ACC112 (cell line): ENCODE results near the gene FSHR.

Experiments used
- H2AFZ ChIP-seq: fragments of 200-600 bp; sonication (generic); one replicate; pipeline ENCODE4 v1.6.0; 2017; ENCODE audit warnings: antibody characterized with exemption, low read length; ENCODE audit not compliant: unreplicated experiment
- H3K27ac ChIP-seq: fragments of 200-600 bp; sonication (generic); 2 replicates; pipeline ENCODE4 v1.5.1; 2014; ENCODE audit warnings: low read depth, mild to moderate bottlenecking, antibody characterized with exemption, low read length, moderate library complexity
- H3K27me3 ChIP-seq: fragments of 200-600 bp; sonication (generic); 2 replicates; pipeline ENCODE4 v1.6.1; 2014; ENCODE audit warnings: mild to moderate bottlenecking, antibody characterized with exemption, low read length, moderate library complexity, mixed read lengths; ENCODE audit not compliant: insufficient read depth
- H3K36me3 ChIP-seq: fragments of 200-600 bp; sonication (generic); 2 replicates; pipeline ENCODE4 v1.6.1; 2016; ENCODE audit warnings: mild to moderate bottlenecking, antibody characterized with exemption, low read length, moderate library complexity, mixed read lengths; ENCODE audit not compliant: insufficient read depth
- H3K4me1 ChIP-seq: fragments of 200-600 bp; sonication (generic); one replicate; pipeline ENCODE4 v1.6.1; 2016; ENCODE audit warnings: low read length, mixed read lengths; ENCODE audit not compliant: insufficient read depth, unreplicated experiment, control insufficient read depth
- H3K4me3 ChIP-seq: fragments of 200-600 bp; sonication (generic); 2 replicates; pipeline ENCODE4 v1.5.1; 2014; ENCODE audit warnings: mild to moderate bottlenecking, low read depth, low read length
- H3K79me2 ChIP-seq: fragments of 200-600 bp; sonication (generic); one replicate; pipeline ENCODE4 v1.6.0; 2016; ENCODE audit warnings: low read length; ENCODE audit not compliant: control insufficient read depth, unreplicated experiment, insufficient read depth

The FSHR gene

DNA sequence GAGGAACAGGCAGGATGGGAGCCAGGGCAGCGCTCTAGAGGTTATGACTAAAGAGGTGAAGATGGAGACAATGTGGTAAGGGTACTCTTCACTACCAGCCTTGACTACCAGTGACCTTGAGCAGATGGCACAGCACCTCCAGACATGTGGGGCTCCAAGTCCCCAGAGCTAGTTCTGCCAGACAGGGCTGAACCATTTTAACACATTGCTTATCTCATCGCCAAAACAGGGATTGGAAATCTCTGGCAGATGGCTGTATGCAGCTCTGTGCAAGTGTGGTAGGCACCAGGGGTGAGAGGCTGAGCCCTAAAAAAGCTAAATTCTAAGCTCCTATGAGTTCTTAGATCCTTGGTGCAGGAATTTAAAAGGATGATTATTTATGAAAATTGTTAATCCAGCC lies 41.3 kb downstream of the FSHR start:
- Histone ChIP-seq H2AFZ (no peak overlapping the region), H3K27ac (no peak overlapping the region), H3K36me3 (no peaks in the 10 kb centered on the region), H3K4me1 (no peaks in the 10 kb centered on the region), H3K4me3 (no peak overlapping the region), H3K79me2 (no peaks in the 10 kb centered on the region), H3K27me3 (no peaks in the 10 kb centered on the region)

- no peak overlapping the region for H3K4me3 ChIP-seq
- no peaks in the 10 kb centered on the region for H3K27me3 ChIP-seq
- H3K4me1 ChIP-seq, result no peaks in the 10 kb centered on the region
- H3K27ac ChIP-seq, result no peak overlapping the region
- H3K79me2 ChIP-seq, result no peaks in the 10 kb centered on the region
- no peaks in the 10 kb centered on the region for H3K36me3 ChIP-seq
- H2AFZ ChIP-seq, result no peak overlapping the region
Measured at GRCh38 chr2:49111456-49111855, 42.9 kb downstream of the FSHR start.

GRCh38 chr2:49111006-49111405 lies 43.3 kb downstream of the FSHR start:
- H2AFZ ChIP-seq, result no peak overlapping the region
- H3K4me1 ChIP-seq, result no peaks in the 10 kb centered on the region
- no peaks in the 10 kb centered on the region for H3K36me3 ChIP-seq
- H3K27ac ChIP-seq, result no peak overlapping the region
- no peaks in the 10 kb centered on the region for H3K27me3 ChIP-seq
- H3K4me3 ChIP-seq, result no peak overlapping the region
- no peaks in the 10 kb centered on the region for H3K79me2 ChIP-seq

DNA sequence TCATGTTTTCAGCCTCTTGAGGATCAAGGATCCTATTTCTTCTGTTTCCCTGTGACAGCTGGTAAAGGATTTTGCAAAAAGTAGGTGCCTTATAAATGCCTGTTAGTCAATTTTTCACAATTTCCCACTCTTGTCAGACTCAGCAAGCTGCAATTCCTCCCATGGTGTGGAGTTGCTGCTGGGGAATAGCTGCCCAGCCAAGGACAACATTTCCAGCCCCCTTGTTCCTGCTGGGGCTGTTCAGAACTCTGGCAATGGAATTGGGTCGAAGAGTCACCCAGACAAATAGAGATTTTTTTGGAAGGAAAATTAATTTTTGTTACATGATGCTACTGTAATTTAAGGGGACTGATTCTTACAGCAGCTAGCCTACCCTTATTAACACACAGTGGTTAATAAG lies 43.7 kb downstream of the FSHR start:
- Histone ChIP-seq H3K79me2 (no peaks in the 10 kb centered on the region), H3K27ac (no peak overlapping the region), H2AFZ (no peak overlapping the region), H3K4me1 (no peaks in the 10 kb centered on the region), H3K36me3 (no peaks in the 10 kb centered on the region), H3K27me3 (no peaks in the 10 kb centered on the region), H3K4me3 (no peak overlapping the region)

DNA sequence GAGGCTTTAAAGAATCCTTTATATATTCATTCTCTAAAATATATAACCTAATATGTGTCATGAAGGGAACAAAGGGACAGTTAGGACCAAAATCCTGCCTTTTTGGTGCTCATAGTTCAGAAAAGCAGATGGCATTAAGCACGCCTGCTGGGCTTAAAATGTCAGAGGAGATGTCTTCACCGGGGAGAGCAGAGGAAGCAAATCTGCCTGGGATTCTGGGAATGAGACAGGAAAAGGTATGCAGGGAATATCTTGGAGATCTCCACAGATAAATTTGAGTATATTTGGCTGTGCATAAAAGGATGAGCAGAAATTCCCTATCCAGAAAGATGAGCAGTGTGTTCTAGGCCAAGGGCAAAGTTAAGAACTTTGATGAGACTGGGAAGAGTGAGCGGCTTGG lies 45.5 kb downstream of the FSHR start:
- Histone ChIP-seq H3K4me1 (no peaks in the 10 kb centered on the region), H3K4me3 (no peak overlapping the region), H3K36me3 (no peaks in the 10 kb centered on the region), H2AFZ (no peak overlapping the region), H3K27me3 (no peaks in the 10 kb centered on the region), H3K79me2 (no peaks in the 10 kb centered on the region), H3K27ac (no peak overlapping the region)

DNA sequence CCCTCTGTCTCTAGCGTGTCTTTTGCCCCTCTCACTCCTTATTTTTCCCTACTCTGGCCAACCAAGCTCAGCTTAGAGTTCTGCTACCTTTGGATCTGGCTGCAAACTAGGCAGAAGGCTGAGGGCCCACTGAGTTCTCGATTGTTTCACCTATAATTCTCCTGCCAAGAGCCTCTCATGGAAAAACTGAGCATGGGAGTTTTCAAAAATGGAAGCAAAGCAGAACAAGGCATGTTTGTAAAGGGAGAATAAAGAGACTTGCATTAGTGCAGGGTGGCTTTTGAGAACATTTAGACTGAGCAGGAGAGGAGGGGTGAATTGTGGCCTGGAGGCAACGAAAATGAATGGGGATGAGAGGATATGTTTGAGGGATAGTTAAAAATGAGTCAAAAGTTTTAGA lies 45.9 kb downstream of the FSHR start:
- Histone ChIP-seq H3K4me1 (no peaks in the 10 kb centered on the region), H3K79me2 (no peaks in the 10 kb centered on the region), H3K27ac (no peak overlapping the region), H3K36me3 (no peaks in the 10 kb centered on the region), H3K27me3 (no peaks in the 10 kb centered on the region), H2AFZ (no peak overlapping the region), H3K4me3 (no peak overlapping the region)

DNA sequence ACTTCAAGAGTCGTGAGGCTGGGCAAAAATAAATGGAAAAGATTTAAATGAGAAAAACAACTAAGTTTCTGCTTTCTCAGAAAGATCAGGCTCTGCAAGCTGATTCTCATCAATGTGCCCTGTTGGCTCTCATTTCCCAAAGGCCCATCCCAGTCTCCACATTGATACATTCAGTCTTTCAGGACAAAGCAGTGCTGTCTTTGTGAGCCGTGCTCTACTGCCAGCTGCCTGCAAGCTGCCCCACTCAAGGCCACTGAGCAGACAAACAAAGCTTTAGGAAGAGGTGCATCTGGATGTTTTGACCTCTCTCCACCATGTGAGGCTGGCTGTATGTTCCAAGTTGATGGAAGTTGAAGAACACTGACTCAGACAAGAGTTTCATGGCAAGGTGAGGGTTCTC lies 48.8 kb downstream of the FSHR start:
- H3K27ac ChIP-seq, result no peak overlapping the region
- H3K4me1 ChIP-seq, result no peaks in the 10 kb centered on the region
- no peaks in the 10 kb centered on the region for H3K27me3 ChIP-seq
- H3K36me3 ChIP-seq, result no peaks in the 10 kb centered on the region
- no peak overlapping the region for H2AFZ ChIP-seq
- no peaks in the 10 kb centered on the region for H3K79me2 ChIP-seq
- no peak overlapping the region for H3K4me3 ChIP-seq

DNA sequence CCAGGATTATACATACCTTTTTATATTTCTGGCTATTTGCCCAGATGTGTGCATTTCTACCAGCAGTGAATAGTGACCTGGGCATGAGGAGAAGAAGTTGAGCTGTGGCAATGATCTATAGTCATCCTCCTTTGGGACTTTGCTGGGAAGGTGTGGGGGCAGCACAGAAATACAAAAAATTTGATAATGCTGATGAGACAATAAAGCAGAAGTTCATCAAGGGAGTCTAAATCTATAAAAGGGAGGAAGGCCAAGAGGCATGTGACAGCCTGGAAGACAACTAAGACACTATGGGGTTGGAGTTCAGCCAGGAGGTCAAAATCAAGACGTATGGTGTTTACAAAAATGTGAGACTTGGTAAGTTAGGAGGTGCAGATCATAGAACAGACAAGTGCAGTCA lies 52.2 kb downstream of the FSHR start:
- Histone ChIP-seq H3K27ac (no peak overlapping the region), H3K27me3 (no peaks in the 10 kb centered on the region), H3K4me1 (no peaks in the 10 kb centered on the region), H2AFZ (no peak overlapping the region), H3K36me3 (no peaks in the 10 kb centered on the region), H3K4me3 (no peak overlapping the region), H3K79me2 (no peaks in the 10 kb centered on the region)

GRCh38 chr2:49080681-49081080 lies 73.6 kb downstream of the FSHR start:
- H3K27ac ChIP-seq, result no peak overlapping the region
- H3K79me2 ChIP-seq, result no peaks in the 10 kb centered on the region
- H3K4me1 ChIP-seq, result no peaks in the 10 kb centered on the region
- no peaks in the 10 kb centered on the region for H3K36me3 ChIP-seq
- H3K4me3 ChIP-seq, result no peak overlapping the region
- H2AFZ ChIP-seq, result no peak overlapping the region
- H3K27me3 ChIP-seq, result no peaks in the 10 kb centered on the region

DNA sequence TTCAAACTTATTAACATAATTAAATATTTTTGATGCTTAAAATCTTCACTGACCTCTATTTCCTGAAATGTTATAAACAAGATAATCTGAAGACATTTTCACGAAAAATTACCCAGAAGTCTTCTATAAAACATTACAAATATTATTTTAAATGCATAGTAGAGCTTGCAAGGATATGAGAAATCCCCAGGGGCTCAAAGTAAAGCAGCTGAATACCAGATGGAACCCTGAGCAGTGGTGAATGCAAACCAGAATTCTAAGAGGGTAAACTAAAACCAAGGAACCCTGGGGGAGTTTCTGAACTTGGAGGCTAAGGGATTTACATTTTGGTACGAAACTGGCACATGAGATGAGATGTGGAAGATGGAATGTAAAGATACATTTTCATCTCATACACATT lies 83.6 kb downstream of the FSHR start:
- H2AFZ ChIP-seq, result no peak overlapping the region
- H3K79me2 ChIP-seq, result no peaks in the 10 kb centered on the region
- H3K4me1 ChIP-seq, result no peaks in the 10 kb centered on the region
- H3K36me3 ChIP-seq, result no peaks in the 10 kb centered on the region
- no peaks in the 10 kb centered on the region for H3K27me3 ChIP-seq
- H3K27ac ChIP-seq, result no peak overlapping the region
- H3K4me3 ChIP-seq, result no peak overlapping the region

DNA sequence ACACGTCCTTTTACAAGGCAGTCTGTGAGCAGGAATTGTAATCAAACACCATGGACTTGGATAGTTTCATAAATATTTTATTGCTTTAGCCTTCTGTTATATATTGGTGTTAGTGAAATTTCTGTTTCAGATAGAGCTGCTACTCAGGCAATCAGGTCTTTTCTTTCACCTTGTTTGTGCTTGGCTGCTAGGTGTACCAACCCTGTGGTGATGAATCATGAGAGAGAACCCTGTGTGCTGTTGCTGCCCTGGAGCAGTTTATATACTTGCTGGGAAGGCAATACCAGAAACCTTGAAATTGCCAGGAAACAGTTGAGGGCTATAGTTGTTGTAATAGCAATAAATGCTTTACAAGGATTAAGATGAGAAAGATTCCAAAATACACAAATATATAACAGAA lies 84.5 kb downstream of the FSHR start:
- H3K27ac ChIP-seq, result no peak overlapping the region
- H3K79me2 ChIP-seq, result no peaks in the 10 kb centered on the region
- H3K4me3 ChIP-seq, result no peak overlapping the region
- H3K4me1 ChIP-seq, result no peaks in the 10 kb centered on the region
- H3K36me3 ChIP-seq, result no peaks in the 10 kb centered on the region
- H3K27me3 ChIP-seq, result no peaks in the 10 kb centered on the region
- H2AFZ ChIP-seq, result no peak overlapping the region

DNA sequence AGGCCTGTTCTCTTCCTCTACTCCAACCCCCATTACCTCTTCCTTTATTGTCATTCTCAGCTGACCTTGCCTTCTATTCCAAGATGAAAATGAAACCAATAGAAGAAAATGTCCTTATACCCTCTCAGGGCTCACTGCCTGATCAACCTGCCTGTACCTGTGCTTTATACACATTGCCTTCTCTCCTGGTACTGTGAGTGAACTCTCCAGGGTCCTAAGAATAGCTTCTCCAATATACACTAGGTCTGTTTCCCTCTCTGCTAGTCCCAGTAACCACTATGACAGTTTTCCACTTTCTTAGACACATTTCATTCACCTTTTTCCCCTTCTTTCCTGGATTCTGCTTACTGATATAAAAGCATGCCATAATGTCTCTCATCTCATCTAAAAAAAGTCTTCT lies 85.7 kb downstream of the FSHR start:
- H3K27me3 ChIP-seq, result no peaks in the 10 kb centered on the region
- no peak overlapping the region for H3K4me3 ChIP-seq
- H3K4me1 ChIP-seq, result no peaks in the 10 kb centered on the region
- H2AFZ ChIP-seq, result no peak overlapping the region
- H3K36me3 ChIP-seq, result no peaks in the 10 kb centered on the region
- H3K27ac ChIP-seq, result no peak overlapping the region
- H3K79me2 ChIP-seq, result no peaks in the 10 kb centered on the region
